Measurements from ENCODE around the gene OTOGL. TPM values are rescaled to one million over a fixed set of nuclear protein-coding genes. Genes with fewer than 3 reads are reported as not detected.

OTOGL gene
- total RNA-seq, 4 donors from 2014 or later, result 0.13 to 1.7 (median 0.23) TPM

- Histone ChIP-seq H3K9me3 (no peaks in the 10 kb centered on the region), H3K4me3 (no peak overlapping the region), H3K4me1 (no peaks in the 10 kb centered on the region), H3K27me3 (no peaks in the 10 kb centered on the region), H3K27ac (no peak overlapping the region), H3K36me3 (no peaks in the 10 kb centered on the region)
- DNase-seq, result no peak
- TF ChIP-seq POLR2A (IDR thresholded peaks at IDR 0.05), result no peak
- TF ChIP-seq CTCF (IDR thresholded peaks at IDR 0.05), result no peak
Measured at GRCh38 chr12:80317307-80317706, 218.0 kb downstream of the OTOGL start.

- H3K4me3 ChIP-seq, result no peak overlapping the region
- no peaks in the 10 kb centered on the region for H3K9me3 ChIP-seq
- no peaks in the 10 kb centered on the region for H3K4me1 ChIP-seq
- TF ChIP-seq POLR2A (IDR thresholded peaks at IDR 0.05), result no peak
- no peak for TF ChIP-seq CTCF (IDR thresholded peaks at IDR 0.05)
- H3K36me3 ChIP-seq, result no peaks in the 10 kb centered on the region
- no peak for DNase-seq
- no peak overlapping the region for H3K27ac ChIP-seq
- H3K27me3 ChIP-seq, result no peaks in the 10 kb centered on the region
Measured at GRCh38 chr12:80317899-80318298, 218.6 kb downstream of the OTOGL start.

DNA sequence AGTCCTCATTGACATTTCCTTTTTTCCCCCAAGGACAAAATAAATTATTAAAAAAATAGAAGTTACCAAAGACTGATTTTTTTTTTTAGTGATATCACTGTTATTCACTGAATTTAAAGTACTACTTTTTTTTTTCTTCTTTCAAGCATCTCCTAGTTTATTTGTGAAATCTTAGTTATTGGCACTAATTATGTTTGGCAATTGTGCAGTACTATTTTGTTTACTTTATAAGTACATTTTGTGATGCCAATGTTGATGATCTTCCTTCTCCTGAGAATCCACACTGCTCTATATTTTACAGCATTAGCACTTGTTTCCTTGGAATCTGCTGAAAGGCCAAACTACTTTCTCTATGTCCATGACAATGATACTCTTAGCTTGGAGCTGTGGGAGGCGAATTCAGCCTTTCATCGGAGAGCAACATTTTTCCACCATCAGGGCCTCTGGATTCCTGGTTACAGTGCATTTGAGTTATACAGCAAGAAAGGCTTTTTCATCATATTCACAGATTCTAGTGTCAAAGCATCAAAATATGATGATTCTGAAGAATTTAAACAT is 220.9 kb downstream of the OTOGL start:
- Histone ChIP-seq H3K27me3 (no peaks in the 10 kb centered on the region), H3K4me3 (no peak overlapping the region), H3K36me3 (no peaks in the 10 kb centered on the region), H3K9me3 (no peaks in the 10 kb centered on the region), H3K4me1 (no peaks in the 10 kb centered on the region), H3K27ac (no peak overlapping the region)
- no peak for DNase-seq
- no peak for TF ChIP-seq CTCF (IDR thresholded peaks at IDR 0.05)
- no peak for TF ChIP-seq POLR2A (IDR thresholded peaks at IDR 0.05)

GRCh38 chr12:80321653-80322052 is 222.3 kb downstream of the OTOGL start:
- DNase-seq, result no peak

DNA sequence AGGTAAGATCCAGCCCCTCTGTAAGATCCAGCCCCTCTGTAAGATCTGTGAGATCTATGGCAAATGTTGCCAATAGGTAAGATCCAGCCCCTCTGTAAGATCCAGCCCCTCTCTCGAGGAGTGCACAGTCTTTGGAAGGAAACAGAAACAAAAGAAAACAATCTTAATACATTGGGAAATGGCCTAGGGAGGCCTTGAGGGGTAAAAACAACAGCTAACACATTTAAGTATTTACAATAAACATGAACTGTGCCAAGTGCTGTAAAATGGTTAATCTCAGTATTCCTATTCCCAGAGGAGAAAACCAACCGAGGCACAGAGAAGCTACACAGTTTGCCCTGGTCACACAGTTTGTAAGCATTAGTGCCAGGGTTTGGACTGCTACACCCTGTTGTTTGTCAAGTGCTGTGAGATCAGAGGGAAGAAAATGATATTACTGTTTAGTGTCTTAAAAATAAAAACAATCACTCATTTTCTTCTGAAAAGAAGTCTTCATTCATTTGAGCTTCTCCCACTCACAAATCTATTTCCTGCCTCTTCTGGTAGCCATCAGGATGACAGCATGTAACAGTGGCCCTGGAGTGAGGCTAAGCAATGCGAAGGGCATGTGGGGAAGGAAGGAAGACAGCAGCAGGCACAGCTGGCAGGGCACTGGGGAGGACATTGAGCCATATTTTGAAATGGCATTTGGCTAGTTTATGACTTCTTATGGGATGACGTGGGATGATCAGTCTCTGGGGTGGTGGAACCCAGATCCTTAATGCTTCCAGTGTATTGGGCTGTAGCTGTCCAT is 226.0 kb downstream of the OTOGL start:
- Histone ChIP-seq H3K27ac (no peak overlapping the region), H3K27me3 (no peaks in the 10 kb centered on the region), H3K9me3 (no peaks in the 10 kb centered on the region), H3K36me3 (no peaks in the 10 kb centered on the region), H3K4me1 (no peaks in the 10 kb centered on the region), H3K4me3 (no peak overlapping the region)
- DNase-seq, result no peak
- TF ChIP-seq CTCF (IDR thresholded peaks at IDR 0.05) (no peak), POLR2A (IDR thresholded peaks at IDR 0.05) (no peak)

More at GRCh38 chr12:80321653-80322052, 222.3 kb downstream of the OTOGL start:
- Histone ChIP-seq H3K4me1 (no peaks in the 10 kb centered on the region), H3K27me3 (no peaks in the 10 kb centered on the region), H3K9me3 (no peaks in the 10 kb centered on the region), H3K4me3 (no peak overlapping the region), H3K36me3 (no peaks in the 10 kb centered on the region), H3K27ac (no peak overlapping the region)
- TF ChIP-seq CTCF (IDR thresholded peaks at IDR 0.05), result no peak
- no peak for TF ChIP-seq POLR2A (IDR thresholded peaks at IDR 0.05)
